ENCODE results near the gene SLC35B1.

SLC35B1 gene

GRCh38 chr17:49703557-49704277 lies 4.0 kb downstream of the SLC35B1 start:
- TF ChIP-seq CTCF (IDR thresholded peaks at IDR 0.05; ENCODE audit: low read depth, low read length), result peak; percentile 53
- no peak overlapping the region for H3K4me3 ChIP-seq (replicated peaks in 1 of 2; ENCODE audit: low read depth in 2 of 2, low read length in 2 of 2)
- DNase-seq (ENCODE audit: low read depth in 2 of 2), result peak; percentile 59 to 71

- H3K4me3 ChIP-seq (replicated peaks in 1 of 2; ENCODE audit: low read depth in 2 of 2, low read length in 2 of 2), result no peak overlapping the region
- no peak for DNase-seq (ENCODE audit: low read depth in 2 of 2)
- no peak for TF ChIP-seq CTCF (IDR thresholded peaks at IDR 0.05; ENCODE audit: low read depth, low read length)
Measured at GRCh38 chr17:49700960-49701359, 6.8 kb downstream of the SLC35B1 start.

GRCh38 chr17:49699966-49700575 lies 7.7 kb downstream of the SLC35B1 start:
- no peak overlapping the region for H3K4me3 ChIP-seq (replicated peaks in 1 of 2; ENCODE audit: low read depth in 2 of 2, low read length in 2 of 2)
- no peak for DNase-seq (ENCODE audit: low read depth in 2 of 2)
- no peak for TF ChIP-seq CTCF (IDR thresholded peaks at IDR 0.05; ENCODE audit: low read depth, low read length)

- H3K4me3 ChIP-seq (replicated peaks in 1 of 2; ENCODE audit: low read depth in 2 of 2, low read length in 2 of 2), result no peak overlapping the region
- TF ChIP-seq CTCF (IDR thresholded peaks at IDR 0.05; ENCODE audit: low read depth, low read length), result no peak
Measured at GRCh38 chr17:49698005-49698404, 9.8 kb downstream of the SLC35B1 start.

GRCh38 chr17:49696233-49696761 lies 11.5 kb downstream of the SLC35B1 start:
- TF ChIP-seq CTCF (IDR thresholded peaks at IDR 0.05; ENCODE audit: low read depth, low read length), result no peak
- no peak overlapping the region for H3K4me3 ChIP-seq (replicated peaks in 1 of 2; ENCODE audit: low read depth in 2 of 2, low read length in 2 of 2)
- DNase-seq (ENCODE audit: low read depth in 2 of 2), result no peak

More at GRCh38 chr17:49698005-49698404, 9.8 kb downstream of the SLC35B1 start:
- no peak for DNase-seq (ENCODE audit: low read depth in 2 of 2)

GRCh38 chr17:49695698-49696232 lies 12.0 kb downstream of the SLC35B1 start:
- no peak for DNase-seq (ENCODE audit: low read depth in 2 of 2)
- no peak overlapping the region for H3K4me3 ChIP-seq (replicated peaks in 1 of 2; ENCODE audit: low read depth in 2 of 2, low read length in 2 of 2)
- TF ChIP-seq CTCF (IDR thresholded peaks at IDR 0.05; ENCODE audit: low read depth, low read length), result no peak
